ENCODE data around the gene PWP1.
A peak's percentile ranks its signal among the peaks of the same experiment; 100 is the strongest.

The PWP1 gene

GRCh38 chr12:107735763-107736162 is 50.2 kb downstream of the PWP1 start:
- no peak for DNase-seq (ENCODE audit: low read depth, low spot score)

GRCh38 chr12:107736914-107737313 is 51.3 kb downstream of the PWP1 start:
- no peak for DNase-seq (ENCODE audit: low read depth, low spot score)

GRCh38 chr12:107748472-107748871 is 62.9 kb downstream of the PWP1 start:
- no peak for DNase-seq (ENCODE audit: low read depth, low spot score)

GRCh38 chr12:107749083-107749482 is 63.5 kb downstream of the PWP1 start:
- no peak for DNase-seq (ENCODE audit: low read depth, low spot score)

GRCh38 chr12:107759410-107759809 is 73.8 kb downstream of the PWP1 start:
- DNase-seq (ENCODE audit: low read depth, low spot score), result no peak

GRCh38 chr12:107760207-107760808 is 74.7 kb downstream of the PWP1 start:
- DNase-seq (ENCODE audit: low read depth, low spot score), result no peak

- DNase-seq (ENCODE audit: low read depth, low spot score), result peak; percentile 56
These were observed 75.4 kb downstream of the PWP1 start, which contains the start of gene PRDM4 for GRCh38 chr12:107760809-107761501. Gene PRDM4 (minus strand): TSS chr12:107761137. CDS start chr12:107760515, 622 bp downstream.

- DNase-seq (ENCODE audit: low read depth, low spot score), result no peak
These were observed 75.9 kb downstream of the PWP1 start for GRCh38 chr12:107761502-107761904.

Measured in iPS DF 19.7 (cell line).